22Rv1 (cell line): Measurements from ENCODE around the gene MADD.

ENCODE experiments used
- H3K27ac ChIP-seq: fragments of 450-650 bp; 2 replicates; pipeline ENCODE4 v1.5.1; 2017
- ZFX ChIP-seq: fragments of 450-650 bp; IDR thresholded peaks from 2 replicates; pipeline ENCODE4 v1.6.1; 2017; ENCODE audit warnings: antibody characterized with exemption, borderline replicate concordance
- TF ChIP-seq, protein P1 (sequence below): fragments of 450-650 bp; IDR thresholded peaks from 2 replicates; pipeline ENCODE4 v1.5.1; 2017; ENCODE audit warnings: mild to moderate bottlenecking

Gene MADD

DNA sequence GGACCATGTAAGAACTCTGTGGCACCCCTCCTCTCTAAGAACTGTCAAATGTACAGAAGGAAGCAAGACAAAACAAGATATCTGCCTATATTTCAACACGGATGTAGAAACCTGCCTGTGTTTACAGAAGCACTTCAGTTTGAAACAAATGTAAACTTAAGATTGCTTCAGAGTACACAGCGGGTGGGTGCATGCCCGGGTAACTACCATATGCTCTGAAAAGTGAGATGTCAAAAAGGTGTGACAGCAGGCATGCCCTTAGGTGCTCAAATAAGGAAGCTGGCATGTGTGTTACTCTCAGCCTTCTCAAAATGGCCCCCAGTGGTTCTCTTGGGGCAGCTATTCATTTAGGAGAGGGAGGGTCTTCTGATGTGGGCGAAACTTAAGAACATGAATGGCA is 26.5 kb upstream of the MADD start:
- H3K27ac ChIP-seq: peak overlapping the region; percentile 70
- TF ChIP-seq, protein P1, sequence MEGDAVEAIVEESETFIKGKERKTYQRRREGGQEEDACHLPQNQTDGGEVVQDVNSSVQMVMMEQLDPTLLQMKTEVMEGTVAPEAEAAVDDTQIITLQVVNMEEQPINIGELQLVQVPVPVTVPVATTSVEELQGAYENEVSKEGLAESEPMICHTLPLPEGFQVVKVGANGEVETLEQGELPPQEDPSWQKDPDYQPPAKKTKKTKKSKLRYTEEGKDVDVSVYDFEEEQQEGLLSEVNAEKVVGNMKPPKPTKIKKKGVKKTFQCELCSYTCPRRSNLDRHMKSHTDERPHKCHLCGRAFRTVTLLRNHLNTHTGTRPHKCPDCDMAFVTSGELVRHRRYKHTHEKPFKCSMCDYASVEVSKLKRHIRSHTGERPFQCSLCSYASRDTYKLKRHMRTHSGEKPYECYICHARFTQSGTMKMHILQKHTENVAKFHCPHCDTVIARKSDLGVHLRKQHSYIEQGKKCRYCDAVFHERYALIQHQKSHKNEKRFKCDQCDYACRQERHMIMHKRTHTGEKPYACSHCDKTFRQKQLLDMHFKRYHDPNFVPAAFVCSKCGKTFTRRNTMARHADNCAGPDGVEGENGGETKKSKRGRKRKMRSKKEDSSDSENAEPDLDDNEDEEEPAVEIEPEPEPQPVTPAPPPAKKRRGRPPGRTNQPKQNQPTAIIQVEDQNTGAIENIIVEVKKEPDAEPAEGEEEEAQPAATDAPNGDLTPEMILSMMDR: no peak
- TF ChIP-seq ZFX: no peak

DNA sequence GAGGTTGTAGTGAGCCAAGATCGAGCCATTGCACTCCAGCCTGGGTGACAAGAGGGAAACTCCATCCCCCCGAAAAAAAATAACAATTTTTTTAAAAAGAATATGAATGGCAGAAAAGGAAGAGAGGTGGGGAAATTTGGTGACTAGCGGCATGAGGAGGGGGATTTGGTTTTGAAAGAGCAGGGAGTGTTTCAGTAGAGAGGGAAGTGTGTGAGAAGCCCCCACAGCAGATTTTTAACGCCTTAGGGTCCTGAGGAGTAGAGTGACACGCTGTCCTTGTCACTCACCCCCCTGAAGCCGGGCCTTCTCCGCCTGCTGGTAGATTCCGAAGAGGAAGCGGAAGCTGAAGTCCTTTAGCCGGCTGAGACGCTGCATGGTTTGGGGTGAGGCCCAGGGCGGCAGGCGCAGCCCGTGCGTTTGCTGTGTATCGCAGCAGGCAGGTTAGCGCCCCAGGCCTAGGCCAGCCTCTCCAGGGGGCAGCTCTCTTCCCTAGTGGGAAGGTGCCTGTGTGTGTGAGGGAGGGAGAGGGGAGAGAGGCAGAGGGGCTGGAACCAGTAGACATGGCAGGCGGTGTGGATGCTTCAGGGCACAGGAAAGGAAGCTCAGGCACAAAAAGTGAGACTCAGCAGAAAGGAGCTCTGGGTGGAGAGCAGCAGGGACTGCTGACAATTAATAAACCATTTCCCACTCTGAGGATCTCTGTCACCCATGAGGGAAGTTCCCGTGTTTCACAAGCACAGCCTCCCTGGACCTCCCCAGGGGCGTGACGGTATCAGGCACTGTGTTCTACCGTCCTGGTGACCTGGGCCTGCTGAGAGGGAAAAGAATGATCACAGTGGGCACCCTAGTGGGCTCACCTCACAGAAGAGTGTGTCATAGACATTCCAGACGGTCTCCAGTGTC is 25.2 kb upstream of the MADD start:
- peak overlapping the region; percentile 70; the same call in 1 of the 2 replicates for H3K27ac ChIP-seq
- TF ChIP-seq, protein P1: no peak
- no peak for TF ChIP-seq ZFX

DNA sequence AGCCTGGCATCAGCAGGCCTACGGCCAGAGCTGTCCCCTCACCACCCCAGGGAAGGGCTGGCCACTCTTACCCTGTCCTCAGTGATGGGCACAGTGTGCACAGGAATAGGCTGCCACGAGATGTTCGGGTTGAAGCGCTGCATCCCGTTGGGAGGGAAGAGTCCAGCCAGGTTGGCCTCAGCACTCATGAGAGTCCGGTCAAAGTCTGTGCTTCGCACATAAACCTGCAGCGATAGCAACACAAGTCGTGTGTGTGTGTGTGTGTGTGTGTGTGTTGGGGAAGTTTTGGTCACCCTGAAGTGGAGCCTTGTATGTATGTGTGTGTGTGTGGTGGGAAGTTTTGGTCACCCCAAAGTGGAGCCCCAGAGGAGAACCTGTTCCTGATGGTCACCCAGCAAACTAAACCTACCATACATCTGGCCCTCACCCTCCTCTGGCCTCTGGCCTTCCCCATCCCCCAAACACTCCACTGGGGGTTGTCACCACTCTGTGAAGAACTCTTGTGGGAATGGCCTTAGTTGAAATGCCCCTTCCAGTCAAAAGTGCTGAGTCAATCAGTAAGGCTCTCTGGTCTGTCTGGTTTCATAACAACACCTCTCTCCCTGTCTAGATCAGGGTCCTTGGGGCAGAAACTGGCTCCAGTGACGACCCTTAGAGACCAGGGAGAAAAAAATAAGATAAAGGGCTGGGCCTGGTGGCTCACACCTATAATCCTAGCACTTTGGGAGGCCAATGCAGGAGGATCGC is 24.1 kb upstream of the MADD start:
- no peak for TF ChIP-seq ZFX
- TF ChIP-seq, protein P1: no peak

DNA sequence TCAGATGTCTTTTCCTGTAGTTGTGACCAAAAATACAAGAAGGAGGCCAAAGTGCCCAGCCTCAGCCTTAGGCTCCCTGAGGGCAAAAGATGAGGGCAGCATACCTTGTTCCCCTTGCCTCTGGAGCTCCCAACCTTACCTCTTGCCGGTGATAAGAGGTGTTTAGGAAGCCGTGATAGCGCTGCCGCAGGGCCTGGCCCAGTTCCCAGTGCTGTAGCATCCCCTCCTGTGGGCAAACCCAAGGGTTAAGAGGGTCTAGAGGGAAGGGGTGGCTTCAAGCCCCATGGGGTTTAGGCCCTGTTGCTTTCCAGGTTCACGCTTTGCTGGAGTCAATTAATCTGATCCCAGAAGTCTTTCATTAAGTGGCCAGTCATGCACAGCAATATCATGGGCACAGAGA is 22.4 kb upstream of the MADD start:
- TF ChIP-seq, protein P1: no peak
- no peak for TF ChIP-seq ZFX
- H3K27ac ChIP-seq: no peak overlapping the region

More for the DNA sequence above, 24.1 kb upstream of the MADD start:
- no peak overlapping the region for H3K27ac ChIP-seq

DNA sequence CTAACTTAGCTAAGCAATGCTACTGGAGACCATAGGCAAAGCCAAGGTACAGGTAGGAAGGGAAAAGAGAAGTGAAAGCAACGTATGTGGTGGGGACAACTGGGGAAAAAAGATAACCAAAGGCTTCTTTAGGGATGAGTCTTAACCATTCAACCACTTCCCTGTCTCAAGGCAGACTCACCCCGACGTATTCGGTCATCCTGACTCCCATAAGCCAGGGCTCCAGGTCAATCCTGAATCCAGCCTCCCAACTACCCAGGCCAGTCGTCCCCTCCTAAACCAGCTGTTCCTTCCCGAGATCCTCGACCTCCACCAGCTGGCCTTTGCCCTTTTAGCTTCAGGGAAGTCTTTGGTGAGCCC is 21.6 kb upstream of the MADD start:
- TF ChIP-seq ZFX: no peak
- TF ChIP-seq, protein P1: no peak
- peak overlapping the region; percentile 74 for H3K27ac ChIP-seq

DNA sequence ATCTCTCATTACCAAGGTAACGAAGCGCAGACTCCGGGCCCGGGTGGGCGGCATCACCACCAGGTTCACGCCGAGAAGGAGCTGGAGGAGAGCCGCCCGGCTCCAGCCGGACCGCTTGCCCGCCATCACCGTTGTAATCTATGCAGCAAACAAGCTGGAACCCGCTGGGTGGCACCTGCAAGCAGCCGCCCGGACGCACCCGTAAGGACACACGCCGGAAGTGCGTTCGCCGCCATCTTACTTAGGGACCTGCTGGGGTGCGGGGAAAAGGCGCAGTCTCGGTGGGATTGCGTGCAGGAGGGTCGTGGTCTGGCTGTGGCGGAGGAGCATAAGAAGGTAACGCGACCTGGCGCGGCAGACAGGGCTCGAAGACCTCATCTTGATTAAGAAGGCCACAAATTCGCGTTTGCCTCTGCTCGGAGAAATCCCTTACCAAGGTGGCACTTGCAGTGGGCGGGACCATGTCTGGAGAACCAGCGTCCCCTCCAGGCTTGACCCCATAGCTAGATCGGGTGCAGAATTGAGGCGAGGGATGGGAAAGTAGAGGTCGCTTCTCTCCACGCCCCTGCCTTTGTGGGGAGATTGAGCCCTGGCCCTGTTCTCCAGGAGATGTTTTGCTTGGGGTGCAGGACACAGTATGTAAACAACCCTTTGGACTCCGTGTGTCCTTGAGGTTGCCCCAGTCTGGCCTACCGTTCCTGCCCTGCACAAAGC is 21.1 kb upstream of the MADD start, which contains the start of gene ACP2:
TSS of gene ACP2 (minus strand) at position 151 of the 714 bp plus-strand sequence. CDS start at position 126, 25 bp downstream.
- H3K27ac ChIP-seq: peak within 1 kb of the TSS; percentile 74
- TF ChIP-seq, protein P1: peak; percentile 45
- TF ChIP-seq ZFX: no peak
